OCI-LY1 (cell line): ENCODE results near the gene MB.

Experiments used
- CTCF ChIP-seq: fragments of 200-600 bp; sonication (generic), shearing (Covaris generic); IDR thresholded peaks from 2 replicates; pipeline ENCODE4 v1.5.1; 2017; ENCODE audit warnings: mild to moderate bottlenecking, antibody characterized with exemption, low read length, moderate library complexity, mixed read lengths
- EZH2 ChIP-seq: fragments of 200-600 bp; sonication (generic), shearing (Covaris generic); IDR thresholded peaks from 2 replicates; pipeline ENCODE4 v1.8.0; 2017; ENCODE audit warnings: borderline replicate concordance, mixed run types, mild to moderate bottlenecking, antibody characterized with exemption, low read length, moderate library complexity, mixed read lengths

- TF ChIP-seq CTCF (no peak), EZH2 (no peak)
Measured at GRCh38 chr22:35586771-35587170, 30.4 kb downstream of the MB start.
